GM18526 (cell line): ENCODE results near the gene UBE2J2.

Experiments used
- POLR2A ChIP-seq: IDR thresholded peaks from 3 replicates; pipeline ENCODE4 v1.6.1; 2011; ENCODE audit not compliant: insufficient read length; ENCODE audit errors: extremely low read depth

Gene UBE2J2

GRCh38 chr1:1215881-1216605 is 57.6 kb downstream of the UBE2J2 start:
- TF ChIP-seq POLR2A: no peak

GRCh38 chr1:1215080-1215676 is 58.5 kb downstream of the UBE2J2 start:
- TF ChIP-seq POLR2A: no peak

DNA sequence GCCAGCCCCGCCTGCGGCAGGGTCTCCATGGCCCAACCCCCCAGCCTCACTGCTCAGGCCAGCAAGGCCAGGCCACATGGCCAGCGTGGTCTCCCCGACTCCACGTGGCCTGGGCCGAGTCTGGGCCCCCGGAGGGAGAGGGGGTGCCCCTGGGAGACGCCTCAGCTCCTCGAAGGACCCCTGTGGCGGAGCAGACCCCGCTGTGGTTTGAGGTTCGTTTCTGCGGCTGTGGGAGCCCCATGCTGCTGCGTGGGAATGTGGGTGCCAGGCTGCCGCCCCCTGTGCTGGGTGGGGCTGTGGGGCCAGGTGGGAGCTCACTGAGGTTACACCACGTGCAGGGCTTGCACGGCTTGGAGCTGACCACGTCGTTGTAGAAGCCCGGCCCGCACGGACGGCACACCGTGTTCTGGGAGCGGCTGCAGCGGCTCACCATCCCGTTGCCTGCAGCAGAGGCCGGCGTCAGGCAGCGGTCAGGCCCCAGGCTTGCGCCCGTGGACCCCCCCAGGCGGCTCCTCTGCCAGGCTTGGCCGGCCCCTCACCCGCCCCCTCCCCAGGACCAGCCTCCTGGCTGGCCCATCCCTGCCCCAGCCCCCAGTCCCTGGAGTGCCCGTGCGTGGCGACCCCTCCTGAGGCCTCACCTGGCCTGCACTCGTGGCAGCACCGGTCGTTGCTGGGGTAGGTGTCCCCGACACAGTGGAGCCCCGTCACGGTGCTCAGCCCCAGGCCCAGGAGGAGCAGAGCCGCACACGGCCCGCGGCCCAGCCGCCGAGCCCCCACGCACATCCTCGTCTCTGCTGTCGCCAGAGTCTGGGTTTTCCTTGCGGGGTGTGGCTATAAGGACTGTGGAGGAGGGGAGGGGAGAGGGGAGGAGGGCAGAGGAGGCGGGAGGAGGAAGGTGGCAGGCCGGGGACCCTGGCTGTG is 60.0 kb downstream of the UBE2J2 start, which contains the start of gene TNFRSF4:
Gene TNFRSF4, minus strand, starts transcription at position 809 of the 921 bp plus-strand sequence. Its CDS starts 26 bp downstream, at position 783.
- TF ChIP-seq POLR2A: no peak

DNA sequence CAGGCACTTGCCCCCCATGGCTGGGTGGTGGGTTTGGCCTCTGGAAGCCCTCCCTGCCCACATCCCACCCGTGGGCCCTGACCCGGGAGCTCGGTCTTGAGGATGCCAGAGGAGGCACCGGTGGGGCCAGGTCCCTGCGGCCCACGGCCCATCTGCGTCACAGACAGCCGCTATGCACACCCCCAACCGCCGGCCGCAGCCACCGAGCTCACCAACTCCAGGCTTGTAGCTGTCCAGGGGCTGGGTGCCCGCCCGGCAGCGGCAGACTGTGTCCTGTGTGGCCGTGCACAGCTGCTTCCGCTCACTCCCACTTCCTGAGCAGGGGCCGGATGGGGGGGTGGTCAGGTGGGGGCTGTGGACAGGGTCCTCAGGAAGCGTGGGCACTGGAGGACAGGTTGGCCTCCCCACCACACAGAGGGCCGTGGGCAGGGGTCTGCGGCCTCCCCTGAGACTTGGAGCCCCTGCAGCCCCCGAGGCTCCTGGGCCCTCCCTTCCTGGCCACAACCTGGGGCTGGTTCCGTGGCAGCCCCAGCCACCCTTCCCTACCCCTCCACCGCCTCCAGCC is 60.8 kb downstream of the UBE2J2 start:
- TF ChIP-seq POLR2A: no peak

DNA sequence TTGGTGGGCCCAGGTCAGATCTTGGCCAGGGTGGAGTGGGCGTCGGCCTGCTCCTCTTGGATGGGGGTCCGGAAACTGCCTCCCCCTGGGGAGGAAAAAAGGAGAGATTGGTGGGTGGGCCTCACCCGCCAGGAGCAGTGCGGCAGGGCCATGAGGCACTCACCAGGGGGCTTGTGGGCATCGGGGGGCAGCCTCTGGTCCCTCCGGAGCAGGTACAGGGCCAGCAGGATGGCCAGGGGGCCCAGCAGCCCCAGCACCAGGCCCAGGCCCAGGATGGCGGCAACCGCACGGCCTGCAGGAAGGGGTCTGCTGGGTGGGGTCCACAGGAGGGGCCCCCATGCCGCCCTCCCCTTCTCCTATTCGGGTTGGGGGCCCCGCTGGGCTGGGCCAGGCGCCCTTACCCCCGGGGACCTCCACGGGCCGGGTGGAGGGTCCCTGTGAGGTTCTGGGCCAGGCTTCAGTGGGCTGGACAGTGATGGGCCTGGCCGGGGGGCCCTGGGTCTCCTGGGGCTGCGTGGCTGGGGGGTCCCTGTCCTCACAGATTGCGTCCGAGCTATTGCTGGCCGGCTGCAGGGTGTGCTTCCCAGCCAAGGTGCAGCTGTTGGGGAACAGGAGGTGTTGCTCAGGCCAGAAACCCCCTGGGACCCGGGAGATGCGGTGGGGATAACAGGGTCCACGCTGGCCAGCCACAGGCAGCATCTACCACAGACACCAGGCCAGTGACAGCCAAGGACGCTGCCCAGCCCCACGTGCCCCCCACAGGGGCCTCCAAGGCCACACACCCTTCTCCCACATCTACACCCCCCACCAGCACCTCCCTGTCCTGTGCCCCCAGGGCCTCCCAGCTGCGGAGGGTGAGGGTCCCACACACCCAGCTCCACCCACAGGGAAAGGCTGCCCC is 61.9 kb downstream of the UBE2J2 start:
- TF ChIP-seq POLR2A: no peak

GRCh38 chr1:1210726-1211540 is 62.7 kb downstream of the UBE2J2 start:
- TF ChIP-seq POLR2A: no peak

DNA sequence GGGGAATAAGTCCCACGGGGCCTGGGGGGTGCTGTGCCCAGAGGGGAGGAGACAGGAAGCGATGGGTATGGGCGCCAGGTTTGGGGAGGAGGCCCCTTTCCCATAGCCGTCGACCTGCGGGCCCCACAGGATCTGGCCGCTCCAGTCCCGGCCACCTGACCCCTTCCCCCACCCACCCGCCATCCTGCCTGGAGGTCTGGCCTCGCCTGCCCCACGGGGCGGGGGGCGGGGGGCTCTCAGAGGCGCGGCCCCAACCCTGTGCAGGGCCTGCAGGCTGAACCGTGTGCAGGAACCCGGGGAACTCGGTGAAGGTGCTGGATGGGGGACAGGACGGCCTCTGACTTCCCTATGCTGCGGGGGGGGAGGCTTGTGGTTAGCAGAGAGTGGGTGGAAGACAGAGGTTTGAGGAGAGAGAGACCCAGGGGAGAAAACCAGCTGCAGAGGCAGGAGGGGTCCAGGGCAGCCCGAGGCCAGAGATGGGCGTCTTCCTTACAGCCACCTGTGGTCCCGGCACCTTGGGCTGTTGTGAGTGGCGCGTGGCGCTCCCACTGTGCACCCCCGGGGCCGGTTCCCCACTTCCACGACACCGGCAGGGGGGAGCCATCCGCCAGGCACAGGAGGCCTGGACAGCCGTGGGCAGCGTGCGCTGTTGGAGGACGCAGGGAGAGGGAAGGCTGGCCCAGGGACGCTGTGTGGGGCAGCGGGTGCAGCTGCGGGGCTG is 64.8 kb downstream of the UBE2J2 start:
- TF ChIP-seq POLR2A: no peak

DNA sequence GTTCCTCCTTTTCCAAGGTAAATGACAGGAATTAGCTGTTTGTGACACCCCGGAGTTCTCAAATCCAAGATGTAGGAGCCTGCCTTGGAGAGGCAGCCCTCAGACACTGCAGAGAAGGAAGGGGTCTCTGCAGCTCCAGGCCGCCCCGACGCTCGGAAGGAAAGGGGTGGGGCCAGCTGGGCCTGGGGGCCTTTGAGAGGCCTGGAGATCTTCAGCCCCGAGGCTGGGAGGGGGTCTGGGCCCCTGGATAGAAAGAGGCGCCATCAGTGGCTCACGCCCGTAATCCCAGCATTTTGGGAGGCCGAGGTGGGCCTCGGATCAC is 66.1 kb downstream of the UBE2J2 start:
- no peak for TF ChIP-seq POLR2A

DNA sequence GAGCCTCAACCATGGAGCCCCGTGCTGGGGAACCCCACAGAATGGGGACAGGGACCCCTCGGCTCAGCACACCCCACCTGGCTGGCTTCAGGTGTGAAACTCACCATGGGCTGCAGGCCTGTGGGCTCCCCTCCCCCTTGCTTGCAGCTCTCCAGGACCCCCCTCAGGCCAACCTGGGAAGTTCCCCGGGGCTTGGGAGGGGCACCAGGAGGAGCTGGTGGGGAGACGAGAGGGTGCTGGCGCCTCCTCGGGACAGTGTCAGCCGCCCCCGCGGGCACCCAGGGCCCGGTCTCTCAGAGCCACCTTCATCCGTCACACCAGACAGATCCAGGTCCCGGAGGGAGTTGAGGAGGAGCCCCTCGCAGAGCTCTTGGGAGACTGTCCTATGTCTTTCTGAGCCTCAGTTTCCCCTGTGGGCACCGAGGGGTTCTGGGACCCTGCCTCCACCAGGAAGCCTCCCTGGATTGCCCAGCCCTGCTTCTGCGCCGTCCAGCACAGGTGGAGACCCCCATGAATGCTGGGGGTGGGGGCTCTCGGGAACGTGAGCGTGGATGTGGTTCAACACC is 66.6 kb downstream of the UBE2J2 start:
- TF ChIP-seq POLR2A: no peak

- no peak for TF ChIP-seq POLR2A
Measured at GRCh38 chr1:1206376-1206965, 67.2 kb downstream of the UBE2J2 start, which contains the start of gene TNFRSF18. Gene TNFRSF18, minus strand, starts transcription at chr1:1206592. Its CDS starts 21 bp downstream, at chr1:1206571.

- no peak for TF ChIP-seq POLR2A
Measured at GRCh38 chr1:1205769-1206375, 67.8 kb downstream of the UBE2J2 start.
